HG02610 (cell line): Measurements from ENCODE around the gene MRPL23.

Experiments used
- ATAC-seq: cut with Tn5 transposase; IDR thresholded peaks from one replicate; pipeline ENCODE4 v1.9.1; 2021; ENCODE audit warnings: mild to moderate bottlenecking, moderate library complexity; ENCODE audit not compliant: unreplicated experiment

Gene MRPL23

DNA sequence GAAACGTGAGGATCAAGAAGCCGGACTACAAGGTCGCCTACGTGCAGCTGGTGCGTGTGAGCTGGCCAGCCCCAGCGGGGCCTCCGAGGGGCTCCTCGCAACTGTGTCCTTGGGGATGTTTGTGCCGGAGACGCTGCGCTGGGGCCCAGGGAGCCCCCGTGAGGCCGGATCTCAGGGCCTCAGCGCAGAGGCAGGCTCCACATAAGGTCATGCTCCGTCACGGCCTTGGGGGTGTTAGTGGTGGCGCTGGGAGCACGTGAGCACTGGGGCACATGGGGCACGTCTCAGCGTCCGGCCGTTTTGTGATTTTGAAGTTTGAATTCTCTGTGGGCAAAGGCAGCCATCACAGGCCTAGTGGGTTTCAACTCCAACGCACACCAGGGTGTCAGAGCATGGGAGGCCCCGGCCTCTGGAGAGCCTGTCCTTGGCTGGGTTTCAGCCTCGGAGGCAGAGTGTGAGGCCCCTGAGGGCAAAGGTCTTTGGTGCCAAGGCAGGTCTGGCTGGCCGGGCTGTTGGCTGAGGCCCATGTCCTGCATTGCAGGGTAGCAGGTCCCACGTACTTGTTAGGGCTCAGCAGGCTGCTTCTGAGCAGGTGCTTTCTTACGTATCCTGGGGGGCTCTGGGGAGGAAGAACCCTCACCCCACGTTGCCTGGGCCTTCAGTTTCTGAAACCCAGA lies 5.8 kb downstream of the MRPL23 start:
- no peak for ATAC-seq

DNA sequence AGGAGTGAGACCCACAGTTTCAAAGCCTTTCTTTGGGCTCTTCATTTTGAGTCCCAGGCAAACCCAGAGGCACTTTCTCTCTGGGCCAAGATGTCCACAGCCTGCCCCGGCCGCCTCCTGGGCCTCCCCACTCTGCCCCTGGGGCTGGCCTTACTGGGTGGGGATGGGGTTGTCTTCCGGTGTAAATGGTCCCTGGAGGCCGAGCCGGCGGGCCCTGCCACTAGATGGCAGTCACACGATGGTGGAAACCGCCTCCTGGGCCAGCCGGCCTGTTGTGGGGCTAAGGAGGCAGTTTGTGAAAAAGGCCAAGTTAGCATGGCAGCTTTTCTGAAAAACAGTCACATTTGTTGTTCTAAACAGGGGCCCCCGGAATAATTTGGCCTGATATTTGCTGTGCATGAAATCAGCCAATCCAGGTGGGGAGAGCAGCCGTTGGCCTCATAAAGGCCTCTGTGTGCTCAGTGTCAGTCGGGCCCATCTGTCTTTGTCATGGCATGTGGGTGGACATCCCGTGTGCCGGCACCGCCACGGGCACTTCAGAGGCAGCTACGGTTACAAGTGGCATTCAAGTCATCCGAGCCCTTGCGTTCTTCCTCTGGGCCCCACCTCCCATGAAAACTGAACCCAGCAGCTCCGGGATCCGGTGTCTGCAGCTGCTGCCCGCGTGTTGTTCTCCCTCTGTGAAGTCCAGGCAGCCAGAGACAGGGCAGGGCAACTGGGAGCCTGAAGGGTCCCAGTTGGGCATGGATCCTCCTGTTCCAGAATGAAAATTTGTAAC lies 6.5 kb downstream of the MRPL23 start:
- no peak for ATAC-seq

DNA sequence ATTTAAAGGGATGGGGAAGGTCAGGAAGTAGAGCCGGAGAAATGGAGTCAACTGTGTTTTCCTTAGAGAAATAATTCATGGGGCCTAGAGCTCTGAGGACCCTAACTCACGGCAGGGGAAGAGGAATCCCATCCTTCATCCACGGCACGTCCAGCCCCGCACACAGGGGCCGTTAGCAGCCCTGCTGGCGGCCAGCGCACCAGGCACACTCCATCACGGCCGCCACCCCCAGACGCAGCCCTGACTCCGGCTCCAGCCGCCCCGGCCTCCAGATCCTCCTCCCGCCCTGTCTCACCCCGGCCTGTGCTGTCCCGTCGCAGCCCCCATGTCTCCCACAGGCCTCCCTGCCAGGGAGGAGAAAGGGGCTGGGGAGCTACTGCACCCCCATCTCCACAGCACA lies 11.2 kb downstream of the MRPL23 start:
- no peak for ATAC-seq

DNA sequence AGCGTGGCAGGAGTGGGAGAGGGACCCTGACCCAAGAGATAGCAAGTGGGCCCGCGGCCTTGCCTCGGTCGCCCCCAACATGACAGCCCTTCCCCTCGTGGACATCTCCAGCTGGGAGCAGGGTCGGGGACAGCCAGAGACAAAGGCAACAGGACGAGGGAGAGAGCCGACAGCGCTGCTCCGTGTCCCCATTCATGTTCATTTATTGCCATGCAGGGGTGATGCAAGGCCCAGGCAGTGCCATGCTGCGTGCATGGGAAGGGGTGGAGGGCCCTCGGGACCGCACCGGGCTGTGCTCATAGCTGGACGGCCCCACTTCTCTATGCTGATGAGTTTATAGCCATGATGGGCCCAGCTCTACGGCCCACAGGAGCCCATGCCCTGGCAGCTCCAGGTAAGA lies 12.7 kb downstream of the MRPL23 start:
- no peak for ATAC-seq

DNA sequence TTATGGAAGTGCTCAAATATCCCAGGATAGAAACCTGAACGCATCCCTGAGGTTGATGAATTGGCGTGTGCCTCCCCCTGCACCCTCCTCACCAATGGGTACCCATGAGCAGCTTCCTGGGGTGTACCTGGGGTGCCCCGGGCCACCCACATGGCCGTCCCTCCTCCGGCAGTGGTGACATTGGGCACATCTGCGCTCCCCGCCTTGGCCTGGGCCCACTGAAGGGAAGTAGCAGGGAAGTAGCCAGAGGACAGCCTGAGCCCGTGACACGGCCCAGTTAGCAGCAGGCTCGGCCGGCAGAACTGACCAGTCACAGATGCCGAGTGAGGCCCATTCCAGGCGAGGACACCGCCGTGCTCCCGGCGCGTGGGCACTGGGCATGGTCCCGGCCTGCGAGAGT lies 16.7 kb downstream of the MRPL23 start:
- ATAC-seq = no peak

DNA sequence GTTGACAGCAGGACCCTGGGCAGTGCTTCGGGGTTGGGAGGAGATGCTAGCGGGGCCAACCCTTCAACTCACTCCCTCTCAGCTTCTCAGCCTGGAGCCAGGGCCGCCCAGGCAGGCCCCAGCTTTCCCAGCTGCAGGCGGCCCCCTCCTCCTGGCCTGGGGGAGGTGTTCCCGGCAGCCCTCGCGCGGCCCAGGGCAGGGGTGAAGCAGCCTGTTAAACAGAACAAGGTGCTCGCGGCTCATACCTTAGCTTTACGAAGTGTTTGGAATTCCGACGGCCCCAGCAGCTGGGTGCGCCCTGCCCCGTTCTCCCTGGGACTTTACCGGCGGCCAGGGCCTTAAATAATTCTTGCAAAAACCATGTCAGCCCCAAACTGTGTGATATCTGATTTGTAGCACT lies 17.2 kb downstream of the MRPL23 start:
- no peak for ATAC-seq

DNA sequence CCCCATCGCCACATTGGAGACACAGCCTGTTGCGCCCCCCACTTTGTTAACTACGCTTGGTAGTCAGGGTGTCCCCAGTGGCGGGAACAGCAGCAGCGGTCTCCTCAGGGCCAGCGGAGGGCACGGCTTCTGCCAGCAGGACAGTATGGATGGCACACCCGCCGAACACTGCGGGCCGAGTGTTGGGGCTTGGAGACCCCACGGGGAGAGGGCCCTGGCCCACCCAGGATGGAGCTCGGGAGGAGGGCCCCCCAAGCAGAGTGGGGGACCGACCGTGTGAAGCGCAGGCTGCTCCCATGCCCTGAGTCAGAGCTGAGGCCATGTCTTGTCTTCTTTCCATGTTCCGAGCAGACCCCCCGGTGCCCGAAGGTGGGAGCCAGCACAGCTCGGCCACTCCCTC lies 17.8 kb downstream of the MRPL23 start:
- ATAC-seq = no peak

DNA sequence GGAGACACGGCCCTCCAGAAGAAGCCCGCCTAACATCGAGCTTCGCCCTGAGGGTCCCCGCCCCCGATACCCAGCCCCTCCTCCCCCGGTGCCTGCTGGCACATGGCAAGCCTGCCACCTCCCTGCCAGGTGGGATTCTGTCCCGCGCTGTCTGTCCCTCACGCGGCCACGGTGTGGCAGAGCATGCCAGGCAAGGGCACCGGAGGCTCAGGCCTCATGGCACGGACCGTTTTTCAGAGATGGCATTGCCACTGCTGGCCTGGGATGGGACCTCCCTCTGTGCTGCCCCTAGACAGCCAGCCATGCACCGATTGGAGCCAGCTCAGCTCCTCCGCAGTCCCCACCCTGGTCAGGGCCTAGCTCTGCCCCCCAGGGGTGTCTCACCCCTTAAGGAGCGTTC lies 19.4 kb downstream of the MRPL23 start:
- no peak for ATAC-seq

DNA sequence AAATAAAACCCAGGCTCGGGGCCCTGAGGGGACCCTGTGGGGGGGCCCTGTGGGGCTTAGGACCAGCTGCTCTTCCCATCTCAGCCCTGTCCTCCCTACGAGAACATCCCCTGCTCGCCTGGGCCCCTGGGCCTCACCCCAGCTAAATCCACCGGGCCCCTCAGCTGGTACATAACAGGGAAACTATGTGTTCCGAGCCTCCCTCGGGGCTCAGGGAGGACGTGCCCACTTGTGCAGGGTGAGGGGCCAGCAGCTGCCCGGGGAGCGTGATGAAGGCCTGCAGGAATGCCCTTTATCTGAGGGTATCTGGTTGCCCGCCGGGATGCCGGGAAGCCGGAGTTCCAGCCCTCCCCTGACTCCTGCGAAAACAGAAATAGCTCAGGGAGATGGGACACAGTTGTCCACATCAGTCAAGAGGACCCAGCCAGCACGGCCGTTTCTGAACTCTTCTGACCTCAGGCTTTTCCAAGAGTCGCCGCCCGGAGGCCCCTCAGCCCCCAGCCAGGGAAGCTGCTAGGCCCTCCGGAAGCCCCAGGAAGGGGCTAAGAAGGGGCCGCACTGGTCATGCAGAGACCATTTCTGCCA lies 20.6 kb downstream of the MRPL23 start:
- ATAC-seq = no peak

DNA sequence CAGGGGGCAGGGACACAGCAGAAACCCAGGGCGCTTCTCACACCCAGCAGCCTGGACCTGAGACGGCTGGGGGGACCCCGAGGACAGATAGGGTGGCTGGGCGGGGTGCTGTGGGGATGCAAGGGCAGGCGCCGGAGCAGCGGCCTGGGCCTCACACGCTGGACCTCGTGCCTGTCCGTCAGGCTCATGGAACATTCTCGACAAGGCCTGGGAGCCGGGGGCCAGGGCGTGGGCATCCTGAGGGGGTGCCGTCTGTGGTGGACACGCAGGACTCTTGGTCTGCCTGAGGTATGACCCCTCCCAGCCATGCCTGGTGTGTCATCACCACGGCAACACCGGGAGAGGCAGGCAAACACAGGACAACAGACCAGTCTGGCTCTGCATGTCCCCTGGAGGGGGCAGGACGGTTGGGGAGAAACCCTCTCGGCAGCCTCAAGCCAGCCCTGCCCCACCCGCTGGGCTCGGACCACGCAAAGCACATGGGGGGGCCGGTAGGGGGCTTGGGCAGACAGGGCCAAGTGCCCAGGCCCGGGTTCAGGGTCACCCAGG lies 21.4 kb downstream of the MRPL23 start:
- no peak for ATAC-seq

DNA sequence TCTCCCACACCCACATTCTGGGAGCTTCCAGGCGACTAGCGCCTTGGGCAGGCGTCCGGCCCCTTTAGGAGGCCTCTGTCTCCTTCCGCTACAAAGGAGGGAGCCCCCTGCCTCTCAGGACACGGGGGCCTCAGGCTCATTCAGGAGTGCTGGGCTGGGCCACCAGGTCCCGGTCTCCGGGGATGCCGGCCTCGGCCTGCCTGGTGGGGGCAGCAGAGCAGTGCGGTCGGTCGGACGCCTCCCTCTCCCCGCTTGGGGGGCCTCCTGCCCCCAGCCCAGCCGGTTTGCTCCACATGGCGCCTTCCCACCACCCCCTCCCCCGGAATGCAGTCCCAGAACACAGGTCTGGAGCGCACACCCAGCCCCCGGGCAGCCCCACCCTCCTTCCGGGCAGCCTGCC lies 21.9 kb downstream of the MRPL23 start:
- ATAC-seq = no peak

DNA sequence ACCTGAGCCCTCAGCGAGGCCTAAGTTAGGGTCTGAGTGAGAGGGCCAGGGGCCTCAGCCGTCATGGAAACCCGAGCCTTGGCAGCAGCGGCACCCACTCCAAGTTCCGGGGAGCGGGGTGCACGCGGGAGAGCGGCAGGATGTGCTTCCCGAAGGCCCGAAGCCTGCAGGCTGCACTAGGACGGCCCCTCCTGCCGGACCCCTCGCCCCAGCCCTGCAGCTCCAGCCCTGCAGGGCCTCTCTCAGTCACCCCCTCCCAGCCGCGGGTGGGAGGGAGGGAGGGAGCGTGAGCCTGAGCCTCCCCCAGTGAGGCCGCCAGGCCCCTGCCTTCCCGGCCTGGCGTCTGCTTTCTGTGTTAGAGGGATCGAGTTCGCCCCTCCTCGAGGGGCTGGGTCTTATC lies 22.6 kb downstream of the MRPL23 start:
- no peak for ATAC-seq

DNA sequence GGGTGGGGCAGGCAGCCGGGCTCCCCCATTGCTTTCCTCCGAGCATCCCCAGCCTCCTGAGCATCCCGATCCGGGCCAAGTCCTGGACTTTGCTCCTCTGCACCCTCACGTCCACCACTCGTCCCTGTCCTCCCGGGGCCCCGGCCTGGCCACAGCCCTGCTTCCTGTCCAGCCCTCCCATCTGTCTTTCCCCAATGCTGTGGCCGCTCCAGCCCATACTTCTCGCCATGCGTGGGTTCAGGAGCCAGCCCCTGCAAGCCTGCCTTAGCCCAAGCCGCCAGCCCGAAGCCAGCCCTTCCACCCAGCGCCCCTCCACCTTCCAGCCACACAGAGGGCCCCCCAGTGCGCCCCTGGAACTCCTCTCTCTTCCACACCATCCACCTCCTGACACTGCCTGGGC lies 23.8 kb downstream of the MRPL23 start:
- ATAC-seq = no peak

DNA sequence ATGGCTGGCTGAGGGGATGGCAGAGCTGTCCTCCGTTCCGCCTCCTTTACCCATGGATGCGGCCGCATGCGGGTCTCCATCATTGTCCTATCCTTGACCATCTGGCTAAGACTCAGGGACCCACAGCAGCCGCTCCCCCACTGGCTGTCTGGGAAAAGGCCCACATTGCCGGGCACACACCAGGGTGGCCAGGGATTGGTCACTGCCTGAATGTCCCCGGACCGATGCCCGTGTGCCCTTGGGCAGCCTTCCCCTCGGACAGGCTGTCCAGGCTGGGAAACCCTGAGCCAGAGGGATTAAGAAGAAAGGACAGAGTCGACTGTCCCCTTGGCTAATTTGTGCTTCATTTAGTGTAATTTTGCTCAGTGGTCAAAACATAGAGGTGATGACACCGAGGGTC lies 28.1 kb downstream of the MRPL23 start:
- no peak for ATAC-seq

DNA sequence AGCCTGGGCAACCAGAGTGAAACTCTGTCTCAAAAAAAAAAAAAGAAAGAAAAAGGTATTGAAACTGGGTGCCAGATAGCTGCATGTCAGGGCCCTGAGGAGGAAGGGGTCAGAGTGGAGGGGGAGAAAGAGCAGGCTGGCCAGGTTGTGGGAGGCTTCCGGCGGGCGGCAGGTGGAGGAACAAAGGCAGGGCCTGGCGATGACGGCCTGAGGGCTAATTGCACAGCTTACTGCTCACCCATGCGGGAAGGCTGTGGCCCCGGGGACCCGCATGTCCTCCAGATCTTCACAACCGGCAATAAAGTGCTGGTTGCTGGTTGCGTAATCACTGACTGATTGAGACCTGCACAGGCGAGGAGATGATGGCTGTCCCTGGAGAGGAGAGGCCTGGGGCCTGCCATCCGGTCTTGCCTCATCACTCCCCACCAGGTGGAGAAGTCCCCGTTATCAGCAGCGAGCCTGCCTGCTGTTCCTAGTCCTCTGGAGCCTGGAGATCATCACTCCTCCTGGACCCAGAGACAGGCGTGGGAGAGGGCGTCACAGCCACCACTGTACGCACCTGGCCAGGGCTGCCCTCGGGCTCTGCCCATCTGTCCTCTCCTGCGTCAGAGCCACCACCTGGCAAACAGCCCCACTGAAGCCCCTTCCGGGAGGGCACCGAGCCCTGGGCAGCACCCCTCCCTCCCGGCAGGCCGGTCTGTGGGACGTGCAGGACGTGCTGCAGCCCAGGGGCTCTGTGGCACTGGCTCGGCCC lies 31.8 kb downstream of the MRPL23 start:
- ATAC-seq = no peak

DNA sequence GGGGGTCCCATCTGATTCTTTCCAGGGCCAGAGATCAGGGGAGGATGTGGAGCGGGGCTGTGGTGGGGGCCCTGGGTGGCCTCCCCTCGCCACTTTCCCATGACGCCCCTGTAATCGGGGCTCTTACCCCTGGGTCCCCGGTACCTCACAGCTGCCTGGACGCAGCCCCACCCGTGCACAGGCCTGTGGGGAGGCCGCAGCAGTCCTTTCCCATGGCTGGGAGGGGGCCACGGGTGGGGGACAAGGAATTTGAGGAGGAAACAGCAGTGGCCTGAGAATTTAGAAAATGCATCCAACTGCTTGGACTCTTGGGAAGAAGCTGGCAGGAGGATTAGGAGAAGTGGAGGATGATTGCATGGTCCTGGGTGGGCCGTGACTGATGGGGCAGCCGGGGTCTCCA lies 32.5 kb downstream of the MRPL23 start:
- no peak for ATAC-seq

DNA sequence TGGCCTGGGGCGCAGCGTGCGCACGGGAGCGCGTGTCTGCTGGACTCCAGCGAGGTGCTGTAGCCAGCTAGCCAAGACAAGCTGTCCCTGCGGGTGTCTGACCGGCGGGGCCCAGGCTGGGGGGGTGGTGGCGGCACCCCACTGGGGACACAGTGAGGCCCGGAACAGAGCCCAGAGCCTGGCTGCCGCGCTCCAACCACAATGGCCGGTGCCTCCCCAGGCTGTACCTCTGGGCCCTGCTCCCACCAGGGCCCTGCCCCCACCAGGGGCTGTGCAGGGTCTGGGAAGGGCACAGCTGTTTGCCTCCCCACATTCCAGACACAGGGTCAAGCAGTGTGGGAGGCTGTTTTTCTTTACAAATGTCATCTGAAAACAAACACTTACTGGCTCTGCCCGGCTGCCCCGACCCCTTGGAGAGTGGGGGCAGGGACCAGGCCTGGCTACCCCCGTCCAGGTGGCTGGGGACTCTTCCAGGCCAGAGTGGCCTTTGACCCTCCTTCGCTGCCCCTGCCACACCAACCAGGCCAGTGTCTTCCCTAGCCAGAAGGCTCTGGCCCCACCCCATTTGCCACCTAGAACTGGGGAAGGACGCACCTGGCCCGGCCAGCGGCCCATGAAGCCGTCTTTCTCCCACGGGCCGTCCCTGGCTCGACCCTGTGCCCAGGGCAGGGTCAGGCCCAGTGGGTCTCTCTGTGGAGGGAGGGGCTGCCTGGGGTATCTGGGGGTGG lies 35.9 kb downstream of the MRPL23 start:
- no peak for ATAC-seq

DNA sequence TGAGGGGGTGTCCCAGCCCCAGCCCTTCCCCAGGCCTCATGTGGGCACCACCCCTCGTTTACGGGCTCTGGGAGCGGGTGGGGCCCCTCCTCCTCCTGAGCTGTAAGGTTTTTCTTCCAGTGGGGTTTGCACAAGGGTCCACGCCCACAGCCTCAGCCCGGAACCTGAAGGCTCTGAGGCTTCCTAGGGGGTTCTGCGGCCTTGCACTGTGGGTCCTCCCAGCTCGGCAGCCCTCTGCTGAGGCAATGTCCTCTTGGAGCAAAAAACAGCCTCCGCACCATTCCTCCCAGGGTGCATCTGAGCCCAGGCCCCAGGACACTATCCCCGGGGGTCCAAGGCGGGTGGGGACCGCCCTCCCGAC lies 36.4 kb downstream of the MRPL23 start:
- no peak for ATAC-seq

DNA sequence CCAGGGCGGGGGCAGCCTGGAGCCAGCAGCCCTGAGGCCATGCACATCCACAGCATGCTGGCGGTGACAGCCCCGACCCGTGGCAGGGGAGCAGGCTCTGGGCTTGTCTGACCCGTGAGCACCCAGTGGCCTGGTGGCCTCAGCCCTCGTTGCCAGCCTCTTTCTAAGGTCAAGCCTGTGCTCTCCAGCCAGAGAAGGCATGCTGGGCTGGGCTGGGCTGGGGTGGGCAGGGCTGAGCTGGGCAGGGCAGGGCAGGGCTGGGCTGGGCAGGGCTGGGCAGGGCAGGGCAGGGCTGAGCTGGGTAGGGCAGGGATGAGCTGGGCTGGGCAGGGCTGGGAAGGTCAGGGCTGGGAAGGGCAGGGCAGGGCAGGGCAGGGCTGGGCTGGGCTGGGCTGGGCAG lies 39.9 kb downstream of the MRPL23 start:
- ATAC-seq = no peak

DNA sequence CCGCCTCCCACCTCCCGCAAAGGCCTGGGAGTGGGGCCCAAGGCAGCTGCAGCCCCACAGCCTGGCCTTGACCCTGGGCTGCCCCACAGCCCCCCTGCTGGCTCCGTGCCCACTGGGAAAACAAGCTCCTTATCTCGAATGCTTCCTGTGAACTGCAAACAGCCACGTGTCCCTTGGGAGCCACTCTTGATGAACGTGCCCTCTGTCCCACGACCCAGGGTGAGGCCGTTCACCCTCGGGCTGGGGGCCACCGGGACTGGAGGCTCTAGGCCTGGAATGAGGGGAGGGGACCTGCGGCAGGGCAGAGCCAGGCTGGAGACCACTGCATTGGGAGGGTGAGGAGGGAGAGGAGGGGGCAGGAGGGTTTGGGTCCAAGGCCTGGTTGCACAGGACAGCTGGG lies 41.0 kb downstream of the MRPL23 start:
- ATAC-seq = no peak
